WTC11 (cell line): Measurements from ENCODE around the gene UBXN10. TPM values are rescaled to one million over a fixed set of nuclear protein-coding genes. Genes with fewer than 3 reads are reported as not detected.

Source experiments
- ATAC-seq: fragments of 200-7000 bp; cut with Tn5 transposase; 2 replicates; pipeline ENCODE4 v1.10.0; 2021; ENCODE audit warnings: mild to moderate bottlenecking, moderate library complexity
- CTCF ChIA-PET: fragments of 300-600 bp; sonication (Branson Sonifier 250); formaldehyde crosslinking; loops from one replicate; lab custom pipeline; 2021; ENCODE audit warnings: antibody characterized with exemption; lab: Charles Lee
- POLR2A ChIA-PET: fragments of 350-600 bp; sonication (Branson Sonifier 250); formaldehyde crosslinking; loops from one replicate; lab custom pipeline; 2021; ENCODE audit warnings: antibody characterized with exemption; lab: Charles Lee
- DNase-seq: peaks from one replicate; pipeline ENCODE4 v3.0.0; 2021; ENCODE audit warnings: low spot score
- H3K27ac Mint-ChIP-seq: 2 replicates; pipeline ENCODE4 v1.8.0; 2021; ENCODE audit warnings: mixed read lengths
- H3K27me3 Mint-ChIP-seq: 2 replicates; pipeline ENCODE4 v1.8.0; 2021; ENCODE audit warnings: low read depth, mild to moderate bottlenecking, moderate library complexity, mixed read lengths
- H3K36me3 Mint-ChIP-seq: 2 replicates; pipeline ENCODE4 v1.8.0; 2021; ENCODE audit warnings: mixed read lengths
- H3K4me1 Mint-ChIP-seq: 2 replicates; pipeline ENCODE4 v1.8.0; 2022; ENCODE audit warnings: mixed read lengths
- H3K4me3 Mint-ChIP-seq: 2 replicates; pipeline ENCODE4 v1.8.0; 2021; ENCODE audit warnings: mild to moderate bottlenecking, moderate library complexity, mixed read lengths
- H3K9me3 Mint-ChIP-seq: 2 replicates; pipeline ENCODE4 v1.8.0; 2021; ENCODE audit warnings: mixed read lengths
- CBFB ChIP-seq: sonication (generic); formaldehyde crosslinking; IDR thresholded peaks from 2 replicates; pipeline ENCODE4 v1.8.1; 2022; ENCODE audit warnings: mild to moderate bottlenecking, low read depth, missing genetic modification reagents
- ELF4 ChIP-seq: sonication (generic); formaldehyde crosslinking; IDR thresholded peaks from 2 replicates; pipeline ENCODE4 v1.8.1; 2022; ENCODE audit warnings: low read depth, mild to moderate bottlenecking, moderate library complexity, missing genetic modification reagents
- FOXP1 ChIP-seq: sonication (generic); formaldehyde crosslinking; IDR thresholded peaks from 2 replicates; pipeline ENCODE4 v1.8.0; 2022; ENCODE audit warnings: missing genetic modification reagents, mild to moderate bottlenecking, moderate library complexity, borderline replicate concordance
- GTF2I ChIP-seq: fragments of 250-450 bp; sonication (Bioruptor Pico); conservative IDR thresholded peaks from 2 replicates; pipeline ENCODE4 v1.4.0; 2021; ENCODE audit warnings: mild to moderate bottlenecking
- OVOL2 ChIP-seq: fragments of 250-450 bp; sonication (Bioruptor Pico); IDR thresholded peaks from 2 replicates; pipeline ENCODE4 v1.9.0; 2021; ENCODE audit warnings: mild to moderate bottlenecking, borderline replicate concordance
- SMAD4 ChIP-seq: sonication (generic); formaldehyde crosslinking; IDR thresholded peaks from 2 replicates; pipeline ENCODE4 v1.8.0; 2022; ENCODE audit warnings: mild to moderate bottlenecking, missing genetic modification reagents
- ZNF232 ChIP-seq: sonication (generic); formaldehyde crosslinking; IDR thresholded peaks from 2 replicates; pipeline ENCODE4 v1.8.0; 2022; ENCODE audit warnings: mild to moderate bottlenecking, missing genetic modification reagents
- ZNF396 ChIP-seq: fragments of 250-450 bp; sonication (Bioruptor Pico); IDR thresholded peaks from 2 replicates; pipeline ENCODE4 v1.8.0; 2021; ENCODE audit warnings: mild to moderate bottlenecking, moderate library complexity, borderline replicate concordance
- ZNF671 ChIP-seq: fragments of 250-450 bp; sonication (Bioruptor Pico); IDR thresholded peaks from 2 replicates; pipeline ENCODE4 v1.8.0; 2021; ENCODE audit warnings: mild to moderate bottlenecking
- total RNA-seq: library from RNA; stranded (reverse); gene quantifications from 3 replicates; pipeline ENCODE4 v1.2.3, GENCODE V29; 2021
- TF ChIP-seq, protein P1 (sequence below): fragments of 250-450 bp; sonication (Bioruptor Pico); IDR thresholded peaks from 2 replicates; pipeline ENCODE4 v1.9.0; 2021; ENCODE audit warnings: mild to moderate bottlenecking
- TF ChIP-seq, protein P2 (sequence below): sonication (generic); formaldehyde crosslinking; IDR thresholded peaks from 2 replicates; pipeline ENCODE4 v1.8.1; 2023; ENCODE audit warnings: mild to moderate bottlenecking, moderate library complexity, missing genetic modification reagents
- TF ChIP-seq, protein P3 (sequence below): fragments of 250-450 bp; sonication (Bioruptor Pico); IDR thresholded peaks from 2 replicates; pipeline ENCODE4 v1.9.0; 2021; ENCODE audit warnings: moderate library complexity, mild to moderate bottlenecking, inconsistent platforms, borderline replicate concordance
- TF ChIP-seq, protein P4 (sequence below): sonication (generic); formaldehyde crosslinking; IDR thresholded peaks from 2 replicates; pipeline ENCODE4 v1.8.1; 2023; ENCODE audit warnings: mild to moderate bottlenecking, missing genetic modification reagents
- TF ChIP-seq, protein P5 (sequence below): sonication (generic); formaldehyde crosslinking; IDR thresholded peaks from 2 replicates; pipeline ENCODE4 v1.8.1; 2022; ENCODE audit warnings: mild to moderate bottlenecking, missing genetic modification reagents, moderate library complexity, borderline replicate concordance

The UBXN10 gene
- total RNA-seq, 1 experiment from 2014 or later = 0.52 TPM

DNA sequence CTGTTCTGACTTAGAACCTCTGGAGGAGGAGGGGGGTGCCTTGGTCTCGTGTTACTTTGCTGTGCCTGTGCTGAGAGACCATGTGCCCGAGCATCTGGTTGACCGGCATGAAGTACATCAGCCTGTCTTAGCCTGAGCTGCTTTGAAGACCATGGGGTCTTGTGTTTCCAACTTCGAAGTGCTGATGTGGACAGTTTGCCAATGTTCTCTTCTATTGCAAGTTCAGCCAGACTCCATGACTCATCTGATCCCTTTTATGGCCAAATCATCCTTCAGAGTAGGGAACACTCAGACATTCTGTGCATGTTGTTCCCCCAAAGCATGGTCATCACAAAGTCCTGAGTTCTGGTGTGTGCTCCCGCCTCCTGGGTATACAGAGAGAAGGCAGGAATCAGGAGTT is 6.5 kb downstream of the UBXN10 start (continued):
- TF ChIP-seq, protein P1, sequence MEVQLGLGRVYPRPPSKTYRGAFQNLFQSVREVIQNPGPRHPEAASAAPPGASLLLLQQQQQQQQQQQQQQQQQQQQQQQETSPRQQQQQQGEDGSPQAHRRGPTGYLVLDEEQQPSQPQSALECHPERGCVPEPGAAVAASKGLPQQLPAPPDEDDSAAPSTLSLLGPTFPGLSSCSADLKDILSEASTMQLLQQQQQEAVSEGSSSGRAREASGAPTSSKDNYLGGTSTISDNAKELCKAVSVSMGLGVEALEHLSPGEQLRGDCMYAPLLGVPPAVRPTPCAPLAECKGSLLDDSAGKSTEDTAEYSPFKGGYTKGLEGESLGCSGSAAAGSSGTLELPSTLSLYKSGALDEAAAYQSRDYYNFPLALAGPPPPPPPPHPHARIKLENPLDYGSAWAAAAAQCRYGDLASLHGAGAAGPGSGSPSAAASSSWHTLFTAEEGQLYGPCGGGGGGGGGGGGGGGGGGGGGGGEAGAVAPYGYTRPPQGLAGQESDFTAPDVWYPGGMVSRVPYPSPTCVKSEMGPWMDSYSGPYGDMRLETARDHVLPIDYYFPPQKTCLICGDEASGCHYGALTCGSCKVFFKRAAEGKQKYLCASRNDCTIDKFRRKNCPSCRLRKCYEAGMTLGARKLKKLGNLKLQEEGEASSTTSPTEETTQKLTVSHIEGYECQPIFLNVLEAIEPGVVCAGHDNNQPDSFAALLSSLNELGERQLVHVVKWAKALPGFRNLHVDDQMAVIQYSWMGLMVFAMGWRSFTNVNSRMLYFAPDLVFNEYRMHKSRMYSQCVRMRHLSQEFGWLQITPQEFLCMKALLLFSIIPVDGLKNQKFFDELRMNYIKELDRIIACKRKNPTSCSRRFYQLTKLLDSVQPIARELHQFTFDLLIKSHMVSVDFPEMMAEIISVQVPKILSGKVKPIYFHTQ = no peak
- TF ChIP-seq CBFB (no peak), ZNF396 (CRISPR knock-in tag) (no peak), GTF2I (CRISPR knock-in tag) (no peak), ZNF232 (CRISPR knock-in tag) (no peak)

GRCh38 chr1:20192871-20193411 is 7.0 kb downstream of the UBXN10 start:
- Mint-ChIP-seq H3K27me3 (peaks cover 20% of the 10 kb centered on the region), H3K4me3 (no peak overlapping the region), H3K36me3 (no peaks in the 10 kb centered on the region), H3K27ac (no peak overlapping the region), H3K9me3 (no peaks in the 10 kb centered on the region)
- DNase-seq = no peak
- ATAC-seq = no peak
- CTCF ChIA-PET = interaction anchor here (0.9 to 2.1 kb wide), 5 partner anchors 13 to 218 kb away, joined by 3 to 8 read pairs (median 7); no protein-coding TSS in a partner anchor
- TF ChIP-seq FOXP1 (CRISPR knock-in tag) (no peak), ELF4 (CRISPR knock-in tag) (no peak), ZNF671 (CRISPR knock-in tag) (no peak), OVOL2 (CRISPR knock-in tag) (no peak), ZNF396 (CRISPR knock-in tag) (no peak), SMAD4 (CRISPR knock-in tag) (no peak)
- TF ChIP-seq, protein P2, sequence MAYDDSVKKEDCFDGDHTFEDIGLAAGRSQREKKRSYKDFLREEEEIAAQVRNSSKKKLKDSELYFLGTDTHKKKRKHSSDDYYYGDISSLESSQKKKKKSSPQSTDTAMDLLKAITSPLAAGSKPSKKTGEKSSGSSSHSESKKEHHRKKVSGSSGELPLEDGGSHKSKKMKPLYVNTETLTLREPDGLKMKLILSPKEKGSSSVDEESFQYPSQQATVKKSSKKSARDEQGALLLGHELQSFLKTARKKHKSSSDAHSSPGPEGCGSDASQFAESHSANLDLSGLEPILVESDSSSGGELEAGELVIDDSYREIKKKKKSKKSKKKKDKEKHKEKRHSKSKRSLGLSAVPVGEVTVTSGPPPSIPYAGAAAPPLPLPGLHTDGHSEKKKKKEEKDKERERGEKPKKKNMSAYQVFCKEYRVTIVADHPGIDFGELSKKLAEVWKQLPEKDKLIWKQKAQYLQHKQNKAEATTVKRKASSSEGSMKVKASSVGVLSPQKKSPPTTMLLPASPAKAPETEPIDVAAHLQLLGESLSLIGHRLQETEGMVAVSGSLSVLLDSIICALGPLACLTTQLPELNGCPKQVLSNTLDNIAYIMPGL = no peak
- TF ChIP-seq, protein P3, sequence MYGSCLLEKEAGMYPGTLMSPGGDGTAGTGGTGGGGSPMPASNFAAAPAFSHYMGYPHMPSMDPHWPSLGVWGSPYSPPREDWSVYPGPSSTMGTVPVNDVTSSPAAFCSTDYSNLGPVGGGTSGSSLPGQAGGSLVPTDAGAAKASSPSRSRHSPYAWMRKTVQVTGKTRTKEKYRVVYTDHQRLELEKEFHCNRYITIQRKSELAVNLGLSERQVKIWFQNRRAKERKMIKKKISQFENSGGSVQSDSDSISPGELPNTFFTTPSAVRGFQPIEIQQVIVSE (CRISPR knock-in tag) = no peak
- TF ChIP-seq, protein P1 = no peak
- TF ChIP-seq, protein P4, sequence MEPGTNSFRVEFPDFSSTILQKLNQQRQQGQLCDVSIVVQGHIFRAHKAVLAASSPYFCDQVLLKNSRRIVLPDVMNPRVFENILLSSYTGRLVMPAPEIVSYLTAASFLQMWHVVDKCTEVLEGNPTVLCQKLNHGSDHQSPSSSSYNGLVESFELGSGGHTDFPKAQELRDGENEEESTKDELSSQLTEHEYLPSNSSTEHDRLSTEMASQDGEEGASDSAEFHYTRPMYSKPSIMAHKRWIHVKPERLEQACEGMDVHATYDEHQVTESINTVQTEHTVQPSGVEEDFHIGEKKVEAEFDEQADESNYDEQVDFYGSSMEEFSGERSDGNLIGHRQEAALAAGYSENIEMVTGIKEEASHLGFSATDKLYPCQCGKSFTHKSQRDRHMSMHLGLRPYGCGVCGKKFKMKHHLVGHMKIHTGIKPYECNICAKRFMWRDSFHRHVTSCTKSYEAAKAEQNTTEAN (CRISPR knock-in tag) = no peak
- TF ChIP-seq, protein P5, sequence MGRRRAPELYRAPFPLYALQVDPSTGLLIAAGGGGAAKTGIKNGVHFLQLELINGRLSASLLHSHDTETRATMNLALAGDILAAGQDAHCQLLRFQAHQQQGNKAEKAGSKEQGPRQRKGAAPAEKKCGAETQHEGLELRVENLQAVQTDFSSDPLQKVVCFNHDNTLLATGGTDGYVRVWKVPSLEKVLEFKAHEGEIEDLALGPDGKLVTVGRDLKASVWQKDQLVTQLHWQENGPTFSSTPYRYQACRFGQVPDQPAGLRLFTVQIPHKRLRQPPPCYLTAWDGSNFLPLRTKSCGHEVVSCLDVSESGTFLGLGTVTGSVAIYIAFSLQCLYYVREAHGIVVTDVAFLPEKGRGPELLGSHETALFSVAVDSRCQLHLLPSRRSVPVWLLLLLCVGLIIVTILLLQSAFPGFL (CRISPR knock-in tag) = no peak
- TF ChIP-seq, all 79 proteins: peak for 0
- H3K4me1 Mint-ChIP-seq = peaks cover 18% of the 10 kb centered on the region
- POLR2A ChIA-PET = no interaction called here
